Ishikawa (cell line): Measurements from ENCODE around the gene NEK11.

Experiments
- FOXM1 ChIP-seq: IDR thresholded peaks from 2 replicates; pipeline ENCODE4 v1.6.1; 2012; ENCODE audit warnings: low read depth, borderline replicate concordance
- NFIC ChIP-seq: IDR thresholded peaks from 2 replicates; pipeline ENCODE4 v1.6.1; 2012
- RAD21 ChIP-seq: IDR thresholded peaks from 2 replicates; pipeline ENCODE4 v1.6.1; 2012; ENCODE audit warnings: low read depth

DNA sequence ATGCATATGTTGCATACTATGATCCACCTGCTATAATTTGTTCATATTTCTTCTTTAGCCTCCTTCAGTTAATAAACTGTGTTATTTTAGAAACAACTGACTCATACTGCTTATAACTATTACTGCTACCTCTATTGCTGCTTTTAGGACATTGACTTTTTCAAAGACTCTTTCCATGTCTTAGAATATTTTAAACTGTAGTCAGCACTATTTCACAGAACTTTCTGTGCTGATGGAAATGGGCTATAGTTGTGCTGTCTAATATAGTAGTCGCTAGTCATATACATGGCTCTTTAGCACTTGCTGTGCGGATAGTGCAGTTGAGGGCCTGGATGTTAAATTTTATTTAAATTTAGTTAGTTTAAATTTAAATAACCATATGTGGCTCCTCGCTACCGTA, 55.6 kb downstream of the NEK11 start:
- TF ChIP-seq RAD21 (no peak), NFIC (no peak), FOXM1 (no peak)
